GM12865 (cell line): ENCODE results near the gene INSYN2A.

Experiments
- DNase-seq: peaks from one replicate; pipeline ENCODE4 v3.0.0; 2010; ENCODE audit warnings: low read depth
- H3K4me3 ChIP-seq: 2 replicates; pipeline ENCODE4 v1.5.1; 2011; ENCODE audit warnings: mild to moderate bottlenecking, low read depth, low read length, control low read depth
- TF ChIP-seq, protein P1 (sequence below): IDR thresholded peaks from 2 replicates; pipeline ENCODE4 v1.5.1; 2011; ENCODE audit warnings: low read length, control low read depth, low read depth, inconsistent platforms; ENCODE audit not compliant: insufficient read depth; ENCODE audit errors: missing control alignments

The INSYN2A gene

DNA sequence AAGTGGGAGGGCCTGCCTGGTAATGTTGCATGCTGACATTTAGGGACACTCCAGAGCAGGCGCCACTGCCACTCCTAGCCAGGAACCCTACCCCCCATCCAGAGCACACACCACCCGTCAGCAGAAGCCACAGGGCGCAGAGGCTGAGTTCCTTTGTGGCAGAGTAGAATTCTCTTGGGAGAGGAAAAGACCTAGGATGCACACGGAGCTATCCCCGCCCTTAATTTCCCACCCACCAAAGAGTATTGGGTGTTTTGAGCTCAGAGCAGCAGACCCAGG lies 702 bp upstream of the INSYN2A start:
- TF ChIP-seq, protein P1, sequence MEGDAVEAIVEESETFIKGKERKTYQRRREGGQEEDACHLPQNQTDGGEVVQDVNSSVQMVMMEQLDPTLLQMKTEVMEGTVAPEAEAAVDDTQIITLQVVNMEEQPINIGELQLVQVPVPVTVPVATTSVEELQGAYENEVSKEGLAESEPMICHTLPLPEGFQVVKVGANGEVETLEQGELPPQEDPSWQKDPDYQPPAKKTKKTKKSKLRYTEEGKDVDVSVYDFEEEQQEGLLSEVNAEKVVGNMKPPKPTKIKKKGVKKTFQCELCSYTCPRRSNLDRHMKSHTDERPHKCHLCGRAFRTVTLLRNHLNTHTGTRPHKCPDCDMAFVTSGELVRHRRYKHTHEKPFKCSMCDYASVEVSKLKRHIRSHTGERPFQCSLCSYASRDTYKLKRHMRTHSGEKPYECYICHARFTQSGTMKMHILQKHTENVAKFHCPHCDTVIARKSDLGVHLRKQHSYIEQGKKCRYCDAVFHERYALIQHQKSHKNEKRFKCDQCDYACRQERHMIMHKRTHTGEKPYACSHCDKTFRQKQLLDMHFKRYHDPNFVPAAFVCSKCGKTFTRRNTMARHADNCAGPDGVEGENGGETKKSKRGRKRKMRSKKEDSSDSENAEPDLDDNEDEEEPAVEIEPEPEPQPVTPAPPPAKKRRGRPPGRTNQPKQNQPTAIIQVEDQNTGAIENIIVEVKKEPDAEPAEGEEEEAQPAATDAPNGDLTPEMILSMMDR = no peak

DNA sequence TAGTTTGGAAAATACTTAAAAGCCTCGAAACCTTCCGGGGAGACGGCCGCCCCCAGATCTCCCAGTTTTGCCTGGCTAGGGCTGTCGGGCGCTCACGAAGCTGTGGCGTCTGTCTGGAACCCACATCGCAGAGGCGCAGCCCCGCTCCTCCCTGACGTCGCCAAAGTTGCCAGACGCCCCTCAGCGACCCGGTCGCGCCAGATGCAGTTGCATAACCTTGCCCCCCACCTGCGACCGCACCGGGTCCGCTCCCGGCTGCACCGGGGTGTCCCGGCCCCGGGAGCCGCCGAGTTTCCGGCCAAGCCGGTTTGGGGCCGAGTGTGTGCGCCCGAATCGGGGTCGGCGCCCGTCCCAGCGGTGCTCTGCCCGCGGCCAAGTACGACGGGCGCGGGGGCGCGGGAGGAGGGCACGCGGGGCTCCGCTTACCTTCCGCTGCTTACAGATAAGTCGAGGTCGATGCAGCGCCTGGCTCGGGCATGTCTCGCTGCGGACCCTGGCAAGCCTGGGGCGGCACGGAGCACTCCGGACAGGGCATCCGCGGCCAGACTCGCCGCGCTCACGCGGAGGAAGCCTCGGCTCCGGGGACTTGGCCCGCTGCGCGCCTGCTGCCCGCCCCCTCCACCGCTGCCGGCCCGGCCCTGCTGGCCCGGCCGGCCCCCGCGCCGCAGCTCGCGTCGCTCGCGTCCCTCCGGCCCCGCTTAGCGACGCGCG lies 665 bp downstream of the INSYN2A start:
- DNase-seq = no peak
- no peak overlapping the region for H3K4me3 ChIP-seq
- TF ChIP-seq, protein P1 = no peak

More for the DNA sequence above, 702 bp upstream of the INSYN2A start:
- no peak for DNase-seq
- no peak overlapping the region for H3K4me3 ChIP-seq

DNA sequence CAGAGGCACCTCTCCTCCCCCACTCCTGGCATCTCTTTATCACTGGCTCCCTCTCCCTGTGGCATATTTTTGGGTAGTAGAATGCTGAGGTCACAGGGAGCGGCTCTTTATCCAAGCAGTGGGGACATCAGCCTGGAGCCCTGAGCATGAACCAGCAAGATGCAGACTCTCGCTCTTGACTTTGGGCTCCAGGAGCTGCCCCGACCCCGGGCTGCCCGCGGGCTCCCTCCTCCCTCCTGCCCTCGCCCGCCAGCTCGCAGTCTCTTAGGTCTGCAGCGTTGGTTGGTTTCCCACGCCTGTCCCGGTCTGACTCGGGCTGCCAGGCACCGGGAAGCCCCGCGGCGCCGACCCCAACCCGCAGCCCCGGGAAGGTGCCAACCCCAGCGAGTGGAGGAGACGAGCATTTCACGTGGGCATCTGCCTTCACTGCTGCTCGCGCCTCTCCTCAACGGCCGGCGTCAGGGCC lies 1.3 kb downstream of the INSYN2A start:
- H3K4me3 ChIP-seq = no peak overlapping the region
- no peak for DNase-seq
- TF ChIP-seq, protein P1 = no peak

DNA sequence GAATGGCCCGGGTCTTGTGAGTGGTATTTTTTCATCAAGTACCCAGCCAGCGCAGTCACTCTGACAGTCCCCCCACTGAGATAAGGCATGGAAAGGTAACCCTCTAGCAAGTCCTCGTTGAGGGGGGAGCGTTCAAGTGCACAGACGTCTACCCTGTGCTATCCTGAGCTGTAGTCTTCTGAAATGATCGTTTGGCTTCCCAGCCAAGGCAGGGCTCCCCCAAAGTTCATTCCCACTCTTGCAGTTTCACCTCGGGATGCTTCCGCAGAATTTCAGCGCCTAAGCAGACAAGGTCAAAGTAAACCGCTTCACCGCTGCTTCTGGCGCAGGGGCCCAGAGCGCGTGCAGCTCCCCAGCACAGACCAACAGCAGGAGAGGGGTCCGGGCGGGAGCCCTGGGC lies 1.8 kb downstream of the INSYN2A start:
- DNase-seq = no peak
- no peak overlapping the region for H3K4me3 ChIP-seq
- TF ChIP-seq, protein P1 = no peak

DNA sequence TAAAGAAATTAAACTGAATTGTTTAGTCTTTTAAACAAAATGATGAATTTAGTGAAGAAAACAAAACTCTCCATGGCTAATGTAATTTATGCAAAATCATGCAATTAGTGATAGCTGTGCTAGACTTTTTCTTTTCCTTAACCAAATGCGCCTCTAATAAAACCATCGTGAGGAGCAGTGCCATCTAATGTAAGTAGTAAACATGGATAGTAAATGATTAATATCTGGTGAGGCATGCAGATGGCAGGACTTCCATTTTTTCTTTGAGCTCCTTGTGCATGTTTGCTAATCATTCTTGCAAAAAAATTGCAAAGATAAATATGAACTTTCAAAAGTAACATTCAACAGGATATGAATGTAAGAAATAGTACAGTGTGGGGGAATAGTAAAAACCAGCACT lies 2.3 kb downstream of the INSYN2A start:
- no peak overlapping the region for H3K4me3 ChIP-seq
- TF ChIP-seq, protein P1 = no peak
- no peak for DNase-seq

DNA sequence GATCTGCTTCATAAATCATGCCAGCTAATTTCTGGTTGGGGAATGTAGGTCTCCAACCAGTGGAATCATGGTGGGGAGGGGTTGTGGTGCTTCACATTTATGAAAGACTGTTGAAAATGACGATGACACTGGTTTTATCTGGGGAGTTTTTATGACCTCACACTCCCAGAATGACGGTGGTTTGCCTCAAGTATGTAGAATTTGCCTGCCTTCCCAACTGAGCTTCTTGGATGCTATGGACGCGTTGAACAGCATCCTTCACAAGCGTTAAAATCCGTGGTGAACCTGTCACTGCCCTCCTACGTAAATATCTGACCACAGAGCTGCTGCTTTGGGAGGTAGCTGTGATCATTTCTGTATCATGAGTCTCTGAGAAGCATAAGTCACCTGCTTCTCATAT lies 3.3 kb downstream of the INSYN2A start:
- TF ChIP-seq, protein P1 = no peak
- no peak overlapping the region for H3K4me3 ChIP-seq
- DNase-seq = no peak

DNA sequence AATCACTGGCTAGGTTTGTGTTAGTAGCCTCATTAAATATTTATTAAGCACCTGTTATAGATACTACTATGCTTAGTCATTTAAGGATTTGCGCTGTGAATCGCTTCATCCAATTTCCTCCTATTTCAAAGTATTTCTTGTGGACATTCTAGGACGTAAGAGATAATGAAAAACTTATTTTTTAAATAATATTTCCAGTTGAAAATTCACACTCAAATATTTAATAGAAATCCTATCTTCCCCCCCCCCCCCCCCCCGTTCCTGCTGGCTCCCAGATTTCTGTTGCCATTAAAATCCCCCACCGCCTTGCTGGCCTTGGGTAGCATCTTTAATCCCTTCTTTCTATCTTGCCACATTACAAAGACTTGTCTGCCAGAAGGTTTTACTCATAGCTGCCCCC lies 6.0 kb downstream of the INSYN2A start:
- TF ChIP-seq, protein P1 = no peak
- DNase-seq = no peak

More for the DNA sequence above, 6.0 kb downstream of the INSYN2A start:
- no peak overlapping the region for H3K4me3 ChIP-seq
